CD4-positive, CD25-positive, alpha-beta regulatory T cell (primary cell): ENCODE results near the gene NAP1L4. TPM values are rescaled to one million over a fixed set of nuclear protein-coding genes. Genes with fewer than 3 reads are reported as not detected.

Experiments
- ATAC-seq, 2 donors: fragments of 150-1000 bp; cut with Tn5 transposase; one replicate each; pipeline ENCODE4 v1.10.0; 2021; ENCODE audit warnings: low read depth in 2 of 2, moderate number of reproducible peaks in 2 of 2, moderate library complexity in 1 of 2
- DNase-seq, 3 donors: peaks; one replicate each; pipeline versions ENCODE4 v3.0.0 to v3.0.0-alpha.2; 2012 to 2022; ENCODE audit warnings: mixed read lengths in 1 of 3
- H3K27ac ChIP-seq: one replicate; pipeline ENCODE4 v1.7.0; 2013; ENCODE audit warnings: mild to moderate bottlenecking, low read length; ENCODE audit not compliant: insufficient read depth, poor library complexity, severe bottlenecking
- H3K27me3 ChIP-seq: one replicate; pipeline ENCODE4 v1.7.0; 2013; ENCODE audit warnings: low read length; ENCODE audit not compliant: control insufficient read depth, insufficient read depth
- H3K36me3 ChIP-seq: one replicate; pipeline ENCODE4 v1.7.0; 2013; ENCODE audit warnings: mild to moderate bottlenecking, low read length, moderate library complexity; ENCODE audit not compliant: control insufficient read depth, insufficient read depth
- H3K4me1 ChIP-seq: 2 replicates; pipeline ENCODE4 v1.7.0; 2013; ENCODE audit warnings: mild to moderate bottlenecking, low read length; ENCODE audit not compliant: insufficient read depth, control insufficient read depth, poor library complexity, severe bottlenecking
- H3K4me3 ChIP-seq: one replicate; pipeline ENCODE4 v1.7.0; 2013; ENCODE audit warnings: low read depth, mild to moderate bottlenecking, low read length, moderate library complexity
- H3K9me3 ChIP-seq, 2 experiments: 1 replicate in 1 of 2; 2 replicates in 1 of 2; pipeline ENCODE4 v1.7.0; 2013; ENCODE audit warnings: low read length in 2 of 2, mild to moderate bottlenecking in 1 of 2, moderate library complexity in 1 of 2; ENCODE audit not compliant: control insufficient read depth in 2 of 2
- H3K27ac Mint-ChIP-seq, 3 donors: one replicate each; pipeline ENCODE4 v1.8.0; 2020 to 2022; ENCODE audit warnings: mild to moderate bottlenecking in 3 of 3, mixed read lengths in 3 of 3, moderate library complexity in 2 of 3
- H3K27me3 Mint-ChIP-seq: one replicate; pipeline ENCODE4 v1.8.0; 2022; ENCODE audit warnings: mild to moderate bottlenecking, mixed read lengths
- H3K36me3 Mint-ChIP-seq: one replicate; pipeline ENCODE4 v1.8.0; 2020; ENCODE audit warnings: mixed read lengths
- H3K4me1 Mint-ChIP-seq, 4 donors: one replicate each; pipeline ENCODE4 v1.8.0; 2020 to 2022; ENCODE audit warnings: mixed read lengths in 4 of 4, mild to moderate bottlenecking in 1 of 4
- H3K4me3 Mint-ChIP-seq, 4 donors: one replicate each; pipeline ENCODE4 v1.8.0; 2020 to 2022; ENCODE audit warnings: mild to moderate bottlenecking in 4 of 4, mixed read lengths in 4 of 4, moderate library complexity in 3 of 4
- H3K9me3 Mint-ChIP-seq, 7 donors: one replicate each; pipeline ENCODE4 v1.8.0; 2020 to 2022; ENCODE audit warnings: mixed read lengths in 7 of 7, mild to moderate bottlenecking in 3 of 7, moderate library complexity in 2 of 7
- polyA plus RNA-seq, 4 donors: library from polyadenylated mRNA; unstranded; fragments of 300-500 nt; fragmentation: Illumina TruSeq; gene quantifications; one replicate each; pipeline ENCODE4 v1.2.3, GENCODE V29; 2021
- total RNA-seq: library from RNA; stranded (reverse); gene quantifications from one replicate; pipeline ENCODE4 v1.2.3, GENCODE V29; 2022

Gene NAP1L4
- total and polyA plus RNA-seq, 5 donors from 2014 or later = 210 to 351 (median 228) TPM

DNA sequence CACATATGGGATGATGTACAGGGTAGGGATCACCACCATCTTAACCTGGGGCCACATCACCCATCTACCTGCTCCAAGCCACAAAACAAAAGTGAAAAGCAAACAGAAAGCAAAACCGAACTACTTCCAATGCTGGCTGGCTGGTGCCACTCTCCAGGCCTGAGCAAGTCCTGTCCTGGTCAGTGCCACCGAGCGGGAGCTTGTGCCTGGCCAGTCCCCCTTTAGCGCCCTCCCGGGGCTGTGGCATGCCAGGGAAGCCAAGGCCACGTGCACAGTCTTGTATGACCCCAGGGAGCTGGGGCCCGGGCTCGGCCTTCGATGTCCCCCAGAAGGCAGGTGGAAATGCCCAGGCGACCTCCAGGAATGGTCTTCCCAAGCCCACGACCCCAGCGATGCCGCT, 17.9 kb upstream of the NAP1L4 start:
- Mint-ChIP-seq H3K27ac (peak overlapping the region in 1 of 3 donors; percentile 65), H3K9me3 (no peaks in the 10 kb centered on the region), H3K4me1 (peaks cover 7 to 29% (median 17%) of the 10 kb centered on the region in 4 donors), H3K36me3 (peaks cover 29% of the 10 kb centered on the region), H3K27me3 (no peaks in the 10 kb centered on the region), H3K4me3 (peak overlapping the region in 1 of 4 donors; percentile 12)
- H3K4me1 ChIP-seq = peaks cover 20% of the 10 kb centered on the region
- peaks cover 35% of the 10 kb centered on the region for H3K36me3 ChIP-seq
- H3K9me3 ChIP-seq = no peaks in the 10 kb centered on the region
- H3K27me3 ChIP-seq = no peaks in the 10 kb centered on the region
- H3K27ac ChIP-seq = no peak overlapping the region
- no peak overlapping the region for H3K4me3 ChIP-seq
- DNase-seq = peak in 1 of 3 donors; percentile 24
- ATAC-seq = no peak

DNA sequence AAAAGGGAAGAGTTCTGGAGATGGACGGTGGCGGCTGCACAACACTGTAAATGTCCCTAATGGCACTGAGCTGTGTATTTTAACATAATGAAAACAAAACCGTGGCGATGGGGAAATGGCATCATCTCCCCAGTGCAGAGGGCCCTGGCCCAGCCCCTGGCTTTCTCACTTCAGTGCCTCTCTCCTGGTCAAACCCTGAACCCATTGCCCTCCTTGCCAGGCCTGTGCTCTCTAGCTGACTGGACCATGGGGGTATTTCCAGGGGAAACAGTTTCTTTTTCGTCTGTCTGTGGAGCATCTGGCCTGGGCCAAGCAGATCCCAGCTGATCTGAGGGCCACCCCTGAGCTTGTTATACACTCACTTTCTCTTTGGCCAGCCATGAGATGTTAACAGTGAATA, 17.4 kb upstream of the NAP1L4 start:
- Histone ChIP-seq H3K4me1 (peaks cover 15% of the 10 kb centered on the region), H3K9me3 (no peaks in the 10 kb centered on the region), H3K4me3 (no peak overlapping the region), H3K36me3 (peaks cover 35% of the 10 kb centered on the region), H3K27me3 (no peaks in the 10 kb centered on the region), H3K27ac (no peak overlapping the region)
- ATAC-seq (no peak), DNase-seq (no peak)
- peak overlapping the region in 1 of 4 donors; percentile 12 for H3K4me3 Mint-ChIP-seq
- H3K27ac Mint-ChIP-seq = peak overlapping the region in 1 of 3 donors; percentile 65
- peaks cover 29% of the 10 kb centered on the region for H3K36me3 Mint-ChIP-seq
- peaks cover 4 to 24% (median 13%) of the 10 kb centered on the region in 4 donors for H3K4me1 Mint-ChIP-seq
- H3K27me3 Mint-ChIP-seq = no peaks in the 10 kb centered on the region
- no peaks in the 10 kb centered on the region for H3K9me3 Mint-ChIP-seq

DNA sequence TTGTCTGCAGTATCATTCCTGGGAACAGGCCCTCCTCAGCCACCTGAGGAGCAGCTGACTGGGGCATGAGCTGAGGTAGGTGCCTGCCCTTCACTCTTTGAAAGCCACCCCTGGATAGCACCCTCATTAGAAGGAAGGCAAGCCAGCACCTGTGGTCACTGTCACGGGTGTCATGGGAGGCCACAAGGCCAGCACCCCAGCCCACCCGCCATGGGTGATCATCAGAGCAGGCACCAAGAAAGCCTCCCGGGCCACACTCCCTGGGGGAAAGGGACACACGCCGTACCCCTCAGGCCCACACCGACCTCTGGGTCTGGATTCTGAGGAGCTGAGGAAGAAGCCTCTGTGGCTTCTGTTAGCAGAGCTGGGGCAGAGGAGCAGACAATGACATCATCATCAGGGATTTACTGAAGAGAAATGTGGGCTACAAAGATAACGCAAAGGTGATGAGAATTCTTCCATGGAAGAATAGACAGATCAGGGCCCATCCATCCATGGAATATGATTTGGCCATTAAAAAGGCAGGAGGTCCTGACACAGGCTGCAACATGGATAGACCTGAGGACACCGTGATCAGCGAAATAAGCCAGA, 16.7 kb upstream of the NAP1L4 start:
- H3K4me1 Mint-ChIP-seq = peaks cover 0 to 17% (median 9%) of the 10 kb centered on the region in 4 donors
- H3K9me3 Mint-ChIP-seq = no peaks in the 10 kb centered on the region
- peaks cover 35% of the 10 kb centered on the region for H3K36me3 Mint-ChIP-seq
- H3K4me3 Mint-ChIP-seq = peak overlapping the region in 1 of 4 donors; percentile 56
- no peak for ATAC-seq
- peak overlapping the region in 2 of 3 donors; percentile 49 to 62 for H3K27ac Mint-ChIP-seq
- H3K27ac ChIP-seq = no peak overlapping the region
- DNase-seq = no peak
- H3K4me1 ChIP-seq = peaks cover 9% of the 10 kb centered on the region
- H3K4me3 ChIP-seq = no peak overlapping the region
- no peaks in the 10 kb centered on the region for H3K27me3 Mint-ChIP-seq
- no peaks in the 10 kb centered on the region for H3K9me3 ChIP-seq
- no peaks in the 10 kb centered on the region for H3K27me3 ChIP-seq
- peaks cover 40% of the 10 kb centered on the region for H3K36me3 ChIP-seq

DNA sequence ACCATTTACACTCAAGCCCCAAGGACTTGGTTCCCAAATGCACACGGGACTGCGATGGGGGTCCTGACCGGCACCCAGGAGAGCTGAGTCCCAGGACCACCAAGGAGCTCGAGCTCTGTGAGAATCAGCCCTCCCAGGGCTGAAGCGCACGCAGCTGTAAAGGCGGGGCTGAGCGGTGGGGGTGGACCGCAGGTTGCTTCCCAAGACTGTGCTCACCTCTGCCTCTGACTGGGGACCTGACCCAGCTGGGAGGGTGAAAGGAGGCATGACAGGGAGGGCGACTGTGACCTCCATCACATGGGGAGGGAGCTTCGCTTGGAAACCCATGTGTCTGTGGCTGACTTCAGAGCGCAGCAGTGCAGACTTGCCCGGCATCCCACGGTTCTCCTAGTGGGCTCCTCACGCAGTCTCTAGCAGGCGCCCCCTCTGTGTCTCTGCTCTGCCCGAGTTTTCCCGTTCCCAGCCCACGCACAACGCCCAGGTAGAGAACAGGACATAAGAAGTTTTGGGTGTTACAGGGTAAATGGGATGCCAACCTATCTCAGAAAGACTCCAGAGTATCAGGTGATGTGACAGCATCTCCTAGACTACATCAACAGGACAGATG, 15.4 kb upstream of the NAP1L4 start:
- ATAC-seq = no peak
- H3K36me3 ChIP-seq = peaks cover 53% of the 10 kb centered on the region
- H3K4me3 Mint-ChIP-seq = no peak overlapping the region

DNA sequence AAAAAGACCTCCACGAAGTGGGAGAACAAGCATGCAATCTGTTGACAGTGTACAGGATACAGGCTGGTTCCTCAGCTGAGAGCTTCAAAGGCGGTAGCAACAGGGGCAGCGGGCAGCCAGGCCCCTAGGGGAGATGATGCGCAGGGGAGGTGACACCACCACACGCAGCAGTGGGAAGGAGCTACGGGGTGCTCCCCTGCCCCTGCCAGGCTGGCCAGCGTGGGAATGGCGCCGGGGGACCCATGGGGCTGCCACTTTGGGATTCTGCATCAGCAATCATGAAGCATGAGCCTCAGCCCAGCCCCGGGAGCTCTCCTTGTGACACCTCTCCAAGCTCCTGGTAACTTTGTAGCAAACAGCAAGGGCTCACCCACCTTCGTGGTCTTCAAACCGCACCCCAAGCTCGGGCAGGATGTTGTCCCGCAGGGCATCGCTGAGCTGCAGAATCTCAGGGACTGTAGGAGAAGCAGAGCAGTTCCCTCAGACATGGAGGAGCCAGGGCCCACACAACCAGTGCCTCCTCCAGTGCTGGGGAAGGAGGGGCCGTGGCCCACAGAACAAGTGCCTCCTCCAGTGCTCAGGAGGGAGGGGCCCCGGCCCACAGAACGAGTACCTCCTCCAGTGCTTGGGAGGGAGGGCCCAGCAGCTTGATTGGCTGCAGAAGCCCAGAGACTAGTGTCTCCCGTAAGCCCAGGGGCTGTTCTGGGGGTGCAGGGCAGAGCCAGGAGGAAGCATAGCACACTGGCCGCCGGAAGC, 14.6 kb upstream of the NAP1L4 start:
- DNase-seq = peak in 1 of 3 donors; percentile 14
- Mint-ChIP-seq H3K36me3 (peaks cover 51% of the 10 kb centered on the region), H3K27ac (no peak overlapping the region), H3K4me3 (no peak overlapping the region), H3K4me1 (peaks cover 0 to 10% (median 7%) of the 10 kb centered on the region in 4 donors), H3K9me3 (peaks cover 0 to 2% (median 0%) of the 10 kb centered on the region in 7 donors), H3K27me3 (no peaks in the 10 kb centered on the region)
- Histone ChIP-seq H3K4me1 (no peaks in the 10 kb centered on the region), H3K27ac (no peak overlapping the region), H3K36me3 (peaks cover 51% of the 10 kb centered on the region), H3K4me3 (no peak overlapping the region), H3K27me3 (no peaks in the 10 kb centered on the region), H3K9me3 (no peaks in the 10 kb centered on the region)
- no peak for ATAC-seq

More for the DNA sequence above, 15.4 kb upstream of the NAP1L4 start:
- H3K27ac Mint-ChIP-seq = peak overlapping the region in 1 of 3 donors; percentile 26
- Histone ChIP-seq H3K27me3 (no peaks in the 10 kb centered on the region), H3K9me3 (no peaks in the 10 kb centered on the region), H3K4me3 (no peak overlapping the region), H3K4me1 (no peaks in the 10 kb centered on the region), H3K27ac (no peak overlapping the region)
- no peak for DNase-seq
- H3K36me3 Mint-ChIP-seq = peaks cover 47% of the 10 kb centered on the region
- H3K27me3 Mint-ChIP-seq = no peaks in the 10 kb centered on the region
- peaks cover 0 to 2% (median 0%) of the 10 kb centered on the region in 7 donors for H3K9me3 Mint-ChIP-seq
- H3K4me1 Mint-ChIP-seq = peaks cover 0 to 11% (median 7%) of the 10 kb centered on the region in 4 donors

DNA sequence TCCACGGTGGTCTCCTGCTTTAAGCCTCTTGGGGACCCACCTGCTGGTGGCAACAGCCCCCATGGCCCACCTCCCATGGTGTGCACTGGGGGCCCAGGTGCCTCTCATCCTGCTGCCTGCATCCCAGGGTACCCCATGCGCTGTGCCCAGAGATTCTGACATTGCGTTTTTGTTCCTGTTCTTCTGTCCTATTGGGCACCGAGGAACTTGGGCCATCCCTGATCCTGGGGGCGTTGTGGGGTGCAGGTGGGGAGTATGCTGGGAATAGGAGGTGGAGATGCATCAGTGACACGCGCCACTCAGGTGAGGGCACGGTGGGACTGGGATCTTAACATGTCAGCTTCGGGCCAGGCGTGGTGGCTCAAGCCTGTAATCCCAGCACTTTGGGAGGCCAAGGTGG, 12.4 kb upstream of the NAP1L4 start:
- H3K4me3 ChIP-seq = no peak overlapping the region
- no peaks in the 10 kb centered on the region for H3K4me1 ChIP-seq
- no peaks in the 10 kb centered on the region for H3K9me3 ChIP-seq
- peaks cover 45% of the 10 kb centered on the region for H3K36me3 Mint-ChIP-seq
- no peak overlapping the region for H3K27ac ChIP-seq
- no peak overlapping the region for H3K4me3 Mint-ChIP-seq
- peaks cover 56% of the 10 kb centered on the region for H3K36me3 ChIP-seq
- H3K27ac Mint-ChIP-seq = peak overlapping the region in 1 of 3 donors; percentile 71
- DNase-seq (no peak), ATAC-seq (no peak)
- H3K9me3 Mint-ChIP-seq = peaks cover 0 to 2% (median 0%) of the 10 kb centered on the region in 7 donors
- H3K4me1 Mint-ChIP-seq = peaks cover 0 to 5% (median 2%) of the 10 kb centered on the region in 4 donors
- no peaks in the 10 kb centered on the region for H3K27me3 ChIP-seq
- H3K27me3 Mint-ChIP-seq = no peaks in the 10 kb centered on the region

DNA sequence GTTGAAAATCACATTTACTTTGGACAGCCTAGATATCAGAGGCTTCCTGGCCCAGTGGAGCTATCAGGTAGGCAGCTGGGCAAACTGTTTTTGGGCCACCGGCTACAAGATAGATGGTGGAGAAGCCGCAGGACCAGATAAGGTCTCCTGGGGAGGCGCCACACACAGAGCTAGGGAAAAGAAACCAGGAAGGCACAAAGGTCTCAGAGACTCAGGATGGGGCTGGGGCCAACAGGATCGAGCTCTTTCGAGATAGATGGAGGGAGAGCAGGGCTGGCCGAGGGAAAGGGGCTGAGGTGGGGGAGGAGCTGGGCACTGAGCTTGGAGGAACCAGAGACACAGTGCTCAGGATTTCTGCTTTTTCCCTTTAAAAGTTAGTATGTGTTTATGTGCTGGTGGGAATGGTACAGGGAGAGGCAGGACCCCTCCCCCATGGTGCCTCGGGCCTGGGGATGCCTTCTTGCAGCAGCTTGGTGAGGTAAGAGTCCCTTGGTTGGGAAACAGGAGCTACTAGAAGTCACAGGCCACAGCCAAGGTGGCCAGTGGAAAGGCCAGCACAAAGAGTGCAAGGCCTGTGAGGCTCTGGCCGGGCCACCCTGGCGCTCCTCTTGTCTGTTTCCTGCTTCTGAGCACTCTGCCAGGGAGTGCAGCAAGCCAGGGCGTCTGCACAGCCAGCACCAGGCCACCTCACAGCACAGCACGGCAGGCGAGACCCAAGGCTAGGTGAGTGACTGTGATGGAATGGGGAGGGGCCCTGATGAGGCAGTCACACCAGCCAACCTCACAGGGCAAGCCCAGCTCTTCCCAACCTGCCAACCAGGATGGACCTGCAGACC, 11.5 kb upstream of the NAP1L4 start:
- Histone ChIP-seq H3K27ac (no peak overlapping the region), H3K27me3 (no peaks in the 10 kb centered on the region), H3K4me3 (no peak overlapping the region), H3K4me1 (no peaks in the 10 kb centered on the region), H3K9me3 (no peaks in the 10 kb centered on the region), H3K36me3 (peaks cover 49% of the 10 kb centered on the region)
- ATAC-seq = no peak
- H3K27ac Mint-ChIP-seq = peak overlapping the region in 2 of 3 donors; percentile 5 to 71
- peaks cover 0 to 2% (median 0%) of the 10 kb centered on the region in 7 donors for H3K9me3 Mint-ChIP-seq
- peaks cover 0 to 2% (median 0%) of the 10 kb centered on the region in 4 donors for H3K4me1 Mint-ChIP-seq
- H3K4me3 Mint-ChIP-seq = no peak overlapping the region
- peaks cover 39% of the 10 kb centered on the region for H3K36me3 Mint-ChIP-seq
- no peak for DNase-seq
- H3K27me3 Mint-ChIP-seq = no peaks in the 10 kb centered on the region
